RWPE1 (cell line): Measurements from ENCODE around the gene C1orf174.

Experiments used
- CTCF ChIA-PET: fragments of 350-600 bp; sonication (Branson Sonifier 250); formaldehyde crosslinking; extraction: SDS; loops from one replicate; lab custom pipeline; 2021; lab: Yijun Ruan, JAX
- POLR2A ChIA-PET: fragments of 400-600 bp; formaldehyde crosslinking; extraction: SDS; loops from one replicate; lab custom pipeline; 2020; ENCODE audit warnings: antibody characterized with exemption; ENCODE audit not compliant: low non-redundant PET; lab: Yijun Ruan, JAX
- DNase-seq: peaks from one replicate; pipeline ENCODE4 v3.0.0; 2012; ENCODE audit warnings: low spot score
- H3K27ac ChIP-seq: fragments of 450-650 bp; 2 replicates; pipeline ENCODE4 v1.5.1; 2017
- CTCF ChIP-seq: fragments of 450-650 bp; conservative IDR thresholded peaks from 2 replicates; pipeline ENCODE4 v1.5.1; 2017; ENCODE audit warnings: low read depth, mild to moderate bottlenecking

Gene C1orf174

GRCh38 chr1:3928586-3928985 is 28.5 kb upstream of the C1orf174 start:
- ChIA-PET POLR2A (no interaction called here), CTCF (no interaction called here)
- DNase-seq, result no peak
- TF ChIP-seq CTCF, result no peak
- peak overlapping the region; percentile 21 for H3K27ac ChIP-seq

- ChIA-PET POLR2A (no interaction called here), CTCF (no interaction called here)
- DNase-seq, result no peak
- no peak overlapping the region for H3K27ac ChIP-seq
- no peak for TF ChIP-seq CTCF
Measured at GRCh38 chr1:3926956-3927355, 26.9 kb upstream of the C1orf174 start.

- no peak for DNase-seq
- POLR2A ChIA-PET, result no interaction called here
- no peak for TF ChIP-seq CTCF
- CTCF ChIA-PET, result interaction anchor here (0.6 kb wide), 1 partner anchor 21 kb away, joined by 5 read pairs; no protein-coding TSS in a partner anchor
- H3K27ac ChIP-seq, result no peak overlapping the region
Measured at GRCh38 chr1:3925762-3926161, 25.7 kb upstream of the C1orf174 start.

GRCh38 chr1:3925256-3925655 is 25.2 kb upstream of the C1orf174 start:
- POLR2A ChIA-PET, result no interaction called here

GRCh38 chr1:3924825-3925220 is 24.8 kb upstream of the C1orf174 start:
- TF ChIP-seq CTCF, result no peak
- ChIA-PET CTCF (no interaction called here), POLR2A (no interaction called here)
- H3K27ac ChIP-seq, result no peak overlapping the region
- DNase-seq, result peak; percentile 23

More at GRCh38 chr1:3925256-3925655, 25.2 kb upstream of the C1orf174 start:
- no peak overlapping the region for H3K27ac ChIP-seq
- no peak for DNase-seq
- CTCF ChIA-PET, result no interaction called here
- no peak for TF ChIP-seq CTCF

GRCh38 chr1:3924186-3924824 is 24.2 kb upstream of the C1orf174 start:
- no peak overlapping the region for H3K27ac ChIP-seq
- TF ChIP-seq CTCF, result no peak
- CTCF ChIA-PET, result no interaction called here
- POLR2A ChIA-PET, result no interaction called here
- no peak for DNase-seq
